CD8-positive, alpha-beta memory T cell (primary cell): ENCODE results near the gene LMF1. TPM values are rescaled to one million over a fixed set of nuclear protein-coding genes. Genes with fewer than 3 reads are reported as not detected.
"Not testable (repeated sequence)": the region's sequence is repeated elsewhere in the genome, so short reads cannot be mapped to it uniquely, and the experiment has no call there.

Source experiments
- CTCF ChIA-PET: fragments of 350-600 bp; sonication (Branson Sonifier 250); formaldehyde crosslinking; loops from one replicate; lab custom pipeline; 2021; ENCODE audit warnings: antibody characterized with exemption; lab: Charles Lee
- POLR2A ChIA-PET: fragments of 350-600 bp; sonication (Branson Sonifier 250); formaldehyde crosslinking; loops from one replicate; lab custom pipeline; 2021; ENCODE audit warnings: antibody characterized with exemption; lab: Charles Lee
- DNase-seq, 5 donors: peaks; one replicate each; pipeline versions ENCODE4 v3.0.0 to v3.0.0-alpha.2; 2020 to 2022; ENCODE audit warnings: mixed read lengths in 1 of 5
- H3K27ac ChIP-seq: one replicate; pipeline ENCODE4 v1.7.0; 2013; ENCODE audit warnings: low read depth, mild to moderate bottlenecking, low read length, moderate library complexity
- H3K27me3 ChIP-seq: 2 replicates; pipeline ENCODE4 v1.7.0; 2013; ENCODE audit warnings: low read length, mild to moderate bottlenecking; ENCODE audit not compliant: insufficient read depth, poor library complexity, severe bottlenecking
- H3K36me3 ChIP-seq: 2 replicates; pipeline ENCODE4 v1.7.0; 2013; ENCODE audit warnings: mild to moderate bottlenecking, low read length, moderate library complexity; ENCODE audit not compliant: insufficient read depth
- H3K4me1 ChIP-seq: 2 replicates; pipeline ENCODE4 v1.7.0; 2013; ENCODE audit warnings: mild to moderate bottlenecking, low read length, moderate library complexity; ENCODE audit not compliant: insufficient read depth
- H3K4me3 ChIP-seq: 2 replicates; pipeline ENCODE4 v1.7.0; 2013; ENCODE audit warnings: mild to moderate bottlenecking, low read length
- H3K9me3 ChIP-seq: 2 replicates; pipeline ENCODE4 v1.7.0; 2013; ENCODE audit warnings: mild to moderate bottlenecking, low read length
- H3K27ac Mint-ChIP-seq, 8 donors: one replicate each; pipeline ENCODE4 v1.8.0; 2020 to 2021; ENCODE audit warnings: mixed read lengths in 8 of 8, mild to moderate bottlenecking in 6 of 8, inconsistent platforms in 3 of 8, moderate library complexity in 3 of 8
- H3K27me3 Mint-ChIP-seq, 2 donors: one replicate each; pipeline ENCODE4 v1.8.0; 2020 to 2021; ENCODE audit warnings: mixed read lengths in 2 of 2, mild to moderate bottlenecking in 1 of 2, moderate library complexity in 1 of 2
- H3K36me3 Mint-ChIP-seq, 3 donors: one replicate each; pipeline ENCODE4 v1.8.0; 2020 to 2021; ENCODE audit warnings: mixed read lengths in 3 of 3, inconsistent platforms in 1 of 3, mild to moderate bottlenecking in 1 of 3
- H3K4me1 Mint-ChIP-seq, 3 donors: one replicate each; pipeline ENCODE4 v1.8.0; 2020 to 2021; ENCODE audit warnings: mixed read lengths in 3 of 3, inconsistent platforms in 1 of 3, mild to moderate bottlenecking in 1 of 3
- H3K4me3 Mint-ChIP-seq, 7 donors: one replicate each; pipeline ENCODE4 v1.8.0; 2020 to 2021; ENCODE audit warnings: mixed read lengths in 7 of 7, mild to moderate bottlenecking in 6 of 7, moderate library complexity in 4 of 7, inconsistent platforms in 2 of 7
- H3K9me3 Mint-ChIP-seq, 5 donors: one replicate each; pipeline ENCODE4 v1.8.0; 2020 to 2022; ENCODE audit warnings: mixed read lengths in 5 of 5, mild to moderate bottlenecking in 3 of 5, moderate library complexity in 2 of 5, inconsistent platforms in 1 of 5
- polyA plus RNA-seq: library from polyadenylated mRNA; unstranded; fragments of 300-500 nt; fragmentation: Illumina TruSeq; gene quantifications from one replicate; pipeline ENCODE4 v1.2.3, GENCODE V29; 2021
- total RNA-seq, 2 experiments: library from RNA; stranded (reverse); gene quantifications; one replicate each; pipeline ENCODE4 v1.2.3, GENCODE V29; 2021

LMF1 gene
- total and polyA plus RNA-seq, 3 experiments from 2014 or later: 11.7 to 15.8 (median 14.0) TPM

DNA sequence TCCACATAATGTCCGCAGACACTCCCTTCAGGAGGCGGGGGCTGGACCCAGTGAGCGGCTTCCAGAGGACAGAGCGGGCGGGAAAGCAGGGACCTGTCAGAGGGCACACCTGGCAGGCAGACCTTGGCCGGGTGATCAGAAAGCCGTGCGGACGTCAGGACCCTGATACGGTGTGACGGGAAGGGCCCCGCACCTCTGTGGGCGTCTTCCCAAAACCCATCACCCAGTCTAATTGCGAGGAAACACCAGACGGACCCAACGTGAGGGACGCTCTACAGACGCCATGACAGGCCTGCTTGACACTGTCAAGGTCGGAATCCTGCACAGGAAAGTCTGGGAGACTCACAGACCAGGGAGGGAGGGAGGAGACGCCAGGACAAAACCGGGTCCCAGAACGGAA lies 8.4 kb downstream of the LMF1 start:
- no peak overlapping the region for H3K27ac ChIP-seq
- POLR2A ChIA-PET: no interaction called here
- no peak overlapping the region for H3K4me3 ChIP-seq
- peaks cover 30 to 65% (median 34%) of the 10 kb centered on the region in 3 donors for H3K4me1 Mint-ChIP-seq
- peak overlapping the region in 2 of 8 donors; percentile 41 to 91 for H3K27ac Mint-ChIP-seq
- H3K9me3 ChIP-seq: no peaks in the 10 kb centered on the region
- CTCF ChIA-PET: no interaction called here
- H3K4me3 Mint-ChIP-seq: peak overlapping the region in 1 of 7 donors; percentile 65
- H3K27me3 Mint-ChIP-seq: no peaks in the 10 kb centered on the region
- peak in 1 of 5 donors; percentile 29 for DNase-seq
- no peaks in the 10 kb centered on the region for H3K9me3 Mint-ChIP-seq
- H3K36me3 Mint-ChIP-seq: peaks cover 4 to 29% (median 9%) of the 10 kb centered on the region in 3 donors
- H3K36me3 ChIP-seq: no peaks in the 10 kb centered on the region
- H3K27me3 ChIP-seq: no peaks in the 10 kb centered on the region
- peaks cover 14% of the 10 kb centered on the region for H3K4me1 ChIP-seq

DNA sequence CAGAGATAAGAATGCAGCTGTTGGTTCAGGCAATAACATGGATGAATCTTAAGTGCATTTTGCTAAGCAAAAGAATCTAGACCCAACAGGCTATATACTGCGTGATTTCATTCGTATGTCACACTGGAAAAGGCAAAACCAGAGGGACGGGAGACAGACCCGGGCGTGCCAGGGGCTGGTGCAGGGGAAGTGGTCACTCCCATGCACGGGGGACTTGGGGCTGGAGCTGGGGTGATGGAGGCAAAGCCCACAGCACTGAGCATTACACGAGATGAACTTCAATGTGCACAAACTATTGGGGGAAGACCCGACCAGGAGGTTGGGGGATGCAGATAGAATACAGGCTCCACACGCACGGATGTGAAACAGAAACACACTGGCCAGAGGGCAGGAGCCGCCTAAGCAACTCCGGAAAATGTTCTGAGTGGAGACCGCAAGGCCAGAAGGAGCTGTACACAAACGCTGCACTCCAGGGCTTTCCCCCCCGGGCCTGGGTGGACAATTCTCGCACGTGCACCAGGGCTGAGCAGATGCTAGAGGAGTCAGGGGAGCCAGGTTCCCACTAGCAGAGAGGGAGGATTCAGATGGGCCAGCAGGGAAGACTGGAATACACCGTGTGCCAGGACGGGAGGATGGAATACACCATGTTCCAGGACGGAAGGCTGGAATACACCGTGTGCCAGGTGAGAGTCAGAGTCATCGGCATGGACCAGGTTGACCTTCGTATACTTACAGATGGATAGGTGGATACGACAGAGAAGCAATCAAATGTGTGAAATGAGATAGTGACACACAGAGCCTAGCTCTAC lies 11.3 kb downstream of the LMF1 start:
- H3K4me3 Mint-ChIP-seq: no peak overlapping the region
- no peak overlapping the region for H3K4me3 ChIP-seq
- no peaks in the 10 kb centered on the region for H3K27me3 ChIP-seq
- no peaks in the 10 kb centered on the region for H3K9me3 ChIP-seq
- peak overlapping the region in 1 of 8 donors; percentile 43 for H3K27ac Mint-ChIP-seq
- POLR2A ChIA-PET: no interaction called here
- H3K4me1 ChIP-seq: peaks cover 8% of the 10 kb centered on the region
- H3K36me3 Mint-ChIP-seq: peaks cover 0 to 16% (median 2%) of the 10 kb centered on the region in 3 donors
- CTCF ChIA-PET: no interaction called here
- no peaks in the 10 kb centered on the region for H3K9me3 Mint-ChIP-seq
- H3K36me3 ChIP-seq: no peaks in the 10 kb centered on the region
- peak in 1 of 5 donors; percentile 39 for DNase-seq
- H3K27me3 Mint-ChIP-seq: no peaks in the 10 kb centered on the region
- H3K4me1 Mint-ChIP-seq: peaks cover 17 to 51% (median 23%) of the 10 kb centered on the region in 3 donors
- no peak overlapping the region for H3K27ac ChIP-seq

- H3K27me3 ChIP-seq, H3K9me3 Mint-ChIP-seq, H3K4me1 ChIP-seq, POLR2A ChIA-PET, H3K9me3 ChIP-seq, H3K27ac Mint-ChIP-seq, H3K27me3 Mint-ChIP-seq, H3K27ac ChIP-seq, H3K4me3 Mint-ChIP-seq, H3K4me3 ChIP-seq, CTCF ChIA-PET: not testable (repeated sequence)
- H3K36me3 ChIP-seq: peaks cover 12% of the 10 kb centered on the region
- Mint-ChIP-seq H3K36me3 (peaks cover 5 to 33% (median 6%) of the 10 kb centered on the region in 3 donors), H3K4me1 (peaks cover 7 to 39% (median 13%) of the 10 kb centered on the region in 3 donors)
- DNase-seq: peak in 1 of 5 donors; percentile 8
These were observed 15.0 kb downstream of the LMF1 start for GRCh38 chr16:955766-956165.

GRCh38 chr16:953818-954217 lies 17.0 kb downstream of the LMF1 start:
- H3K4me3 Mint-ChIP-seq, H3K4me1 ChIP-seq, H3K4me3 ChIP-seq, CTCF ChIA-PET, H3K27ac Mint-ChIP-seq, H3K27ac ChIP-seq, H3K27me3 Mint-ChIP-seq, POLR2A ChIA-PET, H3K27me3 ChIP-seq, H3K9me3 ChIP-seq, H3K9me3 Mint-ChIP-seq: not testable (repeated sequence)
- H3K36me3 ChIP-seq: peaks cover 12% of the 10 kb centered on the region
- Mint-ChIP-seq H3K36me3 (peaks cover 5 to 35% (median 6%) of the 10 kb centered on the region in 3 donors), H3K4me1 (peaks cover 4 to 26% (median 13%) of the 10 kb centered on the region in 3 donors)
- DNase-seq: peak in 1 of 5 donors; percentile 16

- Mint-ChIP-seq H3K27ac (no peak overlapping the region), H3K27me3 (no peaks in the 10 kb centered on the region), H3K4me3 (no peak overlapping the region), H3K36me3 (peaks cover 5 to 40% (median 6%) of the 10 kb centered on the region in 3 donors), H3K9me3 (no peaks in the 10 kb centered on the region), H3K4me1 (peaks cover 4 to 18% (median 13%) of the 10 kb centered on the region in 3 donors)
- CTCF ChIA-PET: no interaction called here
- POLR2A ChIA-PET: no interaction called here
- H3K36me3 ChIP-seq: peaks cover 12% of the 10 kb centered on the region
- no peaks in the 10 kb centered on the region for H3K4me1 ChIP-seq
- no peak overlapping the region for H3K27ac ChIP-seq
- no peaks in the 10 kb centered on the region for H3K9me3 ChIP-seq
- DNase-seq: peak in 1 of 5 donors; percentile 16
- H3K4me3 ChIP-seq: no peak overlapping the region
- H3K27me3 ChIP-seq: no peaks in the 10 kb centered on the region
These were observed 18.5 kb downstream of the LMF1 start for GRCh38 chr16:952321-952720.

DNA sequence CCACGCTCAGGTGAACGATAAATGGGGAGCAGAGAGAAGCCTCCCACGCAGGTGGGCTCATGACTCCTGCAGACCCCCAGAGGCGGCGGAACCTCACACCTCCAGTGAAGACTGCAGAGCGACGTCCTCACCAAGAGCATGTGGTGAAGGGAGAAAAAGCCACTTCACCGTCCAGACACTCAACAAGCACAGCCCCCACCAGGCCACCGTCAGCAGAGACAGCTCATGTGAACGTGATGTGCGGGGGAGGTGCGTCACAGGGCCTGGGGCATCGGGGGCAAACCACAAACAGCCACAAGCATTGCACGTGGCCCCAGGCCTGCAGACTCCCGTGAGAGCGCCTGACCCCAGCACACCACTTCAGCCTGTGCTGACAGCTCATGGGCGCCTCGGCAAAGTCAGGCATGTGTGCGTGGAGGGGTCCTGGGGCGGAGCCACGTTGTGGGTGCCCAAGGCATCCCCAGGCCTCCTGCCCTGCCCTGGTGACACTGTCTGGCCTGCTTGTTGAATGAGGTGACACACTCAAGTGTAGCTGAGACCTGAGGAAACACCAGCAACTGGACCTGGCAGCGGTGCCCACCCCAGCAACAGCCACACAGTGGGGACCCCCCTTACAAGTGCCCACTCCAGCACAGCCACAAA lies 19.0 kb downstream of the LMF1 start:
- Mint-ChIP-seq H3K27me3 (no peaks in the 10 kb centered on the region), H3K27ac (no peak overlapping the region), H3K4me3 (peak overlapping the region in 1 of 7 donors; percentile 20), H3K4me1 (peaks cover 4 to 15% (median 13%) of the 10 kb centered on the region in 3 donors), H3K9me3 (no peaks in the 10 kb centered on the region), H3K36me3 (peaks cover 5 to 43% (median 6%) of the 10 kb centered on the region in 3 donors)
- CTCF ChIA-PET: no interaction called here
- Histone ChIP-seq H3K36me3 (peaks cover 17% of the 10 kb centered on the region), H3K27ac (no peak overlapping the region), H3K9me3 (no peaks in the 10 kb centered on the region), H3K4me1 (no peaks in the 10 kb centered on the region), H3K4me3 (no peak overlapping the region), H3K27me3 (no peaks in the 10 kb centered on the region)
- peak in 1 of 5 donors; percentile 24 for DNase-seq
- POLR2A ChIA-PET: interaction anchor here (0.7 kb wide), 1 partner anchor 855 kb away, joined by 4 read pairs; no protein-coding TSS in a partner anchor

DNA sequence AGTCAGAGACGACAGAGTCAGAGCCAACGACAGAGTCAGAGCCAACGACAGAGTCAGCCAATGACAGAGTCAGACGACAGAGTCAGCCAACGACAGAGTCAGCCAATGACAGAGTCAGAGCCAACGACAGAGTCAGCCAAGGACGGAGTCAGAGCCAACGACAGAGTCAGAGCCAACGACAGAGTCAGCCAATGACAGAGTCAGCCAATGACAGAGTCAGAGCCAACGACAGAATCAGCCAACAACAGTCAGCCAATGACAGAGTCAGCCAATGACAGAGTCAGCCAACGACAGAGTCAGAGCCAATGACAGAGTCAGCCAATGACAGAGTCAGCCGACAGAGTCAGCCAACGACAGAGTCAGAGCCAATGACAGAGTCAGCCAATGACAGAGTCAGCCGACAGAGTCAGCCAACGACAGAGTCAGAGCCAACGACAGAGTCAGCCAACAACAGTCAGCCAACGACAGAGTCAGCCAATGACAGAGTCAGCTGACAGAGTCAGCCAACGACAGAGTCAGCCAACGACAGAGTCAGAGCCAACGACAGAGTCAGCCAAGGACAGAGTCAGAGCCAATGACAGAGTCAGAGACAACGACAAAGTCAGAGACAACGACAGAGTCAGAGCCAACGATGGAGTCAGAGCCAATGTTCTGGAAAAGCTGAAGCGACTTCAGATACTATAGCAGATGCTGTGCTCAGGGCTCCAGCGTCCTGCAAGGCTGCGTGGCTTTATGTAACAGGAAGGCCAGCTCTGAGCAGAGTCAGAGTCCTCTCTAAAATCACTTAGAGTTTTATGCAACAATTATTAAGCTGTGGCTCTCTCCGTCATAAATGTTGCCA lies 19.8 kb downstream of the LMF1 start:
- H3K27ac ChIP-seq, H3K4me3 Mint-ChIP-seq, H3K27me3 ChIP-seq, H3K4me3 ChIP-seq, H3K9me3 Mint-ChIP-seq, H3K9me3 ChIP-seq, H3K27me3 Mint-ChIP-seq, CTCF ChIA-PET, H3K27ac Mint-ChIP-seq, H3K4me1 ChIP-seq, POLR2A ChIA-PET: not testable (repeated sequence)
- Mint-ChIP-seq H3K4me1 (peaks cover 4 to 15% (median 13%) of the 10 kb centered on the region in 3 donors), H3K36me3 (peaks cover 4 to 49% (median 6%) of the 10 kb centered on the region in 3 donors)
- peak in 1 of 5 donors; percentile 31 for DNase-seq
- peaks cover 20% of the 10 kb centered on the region for H3K36me3 ChIP-seq
